ENCODE measurements around the gene UBN2. TPM values are rescaled to one million over a fixed set of nuclear protein-coding genes. Genes with fewer than 3 reads are reported as not detected.

Gene UBN2
- total RNA-seq, 2 experiments from 2014 or later: 7.0 to 7.6 TPM

GRCh38 chr7:139294241-139294640 lies 63.2 kb downstream of the UBN2 start:
- H3K4me3 Mint-ChIP-seq: no peak overlapping the region
- POLR2A ChIA-PET: no interaction called here

GRCh38 chr7:139294951-139295575 lies 64.0 kb downstream of the UBN2 start:
- POLR2A ChIA-PET: no interaction called here
- H3K4me3 Mint-ChIP-seq: no peak overlapping the region
- no peak for TF ChIP-seq CTCF (IDR thresholded peaks at IDR 0.05)
- CTCF ChIA-PET: interaction anchor here (1.1 kb wide), 1 partner anchor 277 kb away, joined by 3 read pairs; no protein-coding TSS in a partner anchor
- no peak for ATAC-seq
- H3K36me3 Mint-ChIP-seq (ENCODE audit: low read depth): peaks cover 10% of the 10 kb centered on the region
- intact Hi-C loops (cut with micrococcal nuclease): no loop called here
- H3K9me3 Mint-ChIP-seq: no peaks in the 10 kb centered on the region
- no peaks in the 10 kb centered on the region for H3K27me3 Mint-ChIP-seq
- H3K4me1 Mint-ChIP-seq (ENCODE audit: low read depth): peaks cover 3% of the 10 kb centered on the region
- no peak overlapping the region for H3K27ac Mint-ChIP-seq
- DNase-seq: no peak

More at GRCh38 chr7:139294241-139294640, 63.2 kb downstream of the UBN2 start:
- H3K36me3 Mint-ChIP-seq (ENCODE audit: low read depth): peaks cover 10% of the 10 kb centered on the region
- peaks cover 3% of the 10 kb centered on the region for H3K4me1 Mint-ChIP-seq (ENCODE audit: low read depth)
- H3K9me3 Mint-ChIP-seq: no peaks in the 10 kb centered on the region
- no peaks in the 10 kb centered on the region for H3K27me3 Mint-ChIP-seq
- H3K27ac Mint-ChIP-seq: no peak overlapping the region
- intact Hi-C loops (cut with micrococcal nuclease): no loop called here
- ATAC-seq (no peak), DNase-seq (no peak)
- CTCF ChIA-PET: interaction anchor here (1.1 kb wide), 1 partner anchor 276 kb away, joined by 3 read pairs; no protein-coding TSS in a partner anchor
- no peak for TF ChIP-seq CTCF (IDR thresholded peaks at IDR 0.05)

- CTCF ChIA-PET: no interaction called here
- ATAC-seq: no peak
- no peak for TF ChIP-seq CTCF (IDR thresholded peaks at IDR 0.05)
- Mint-ChIP-seq H3K9me3 (no peaks in the 10 kb centered on the region), H3K27me3 (no peaks in the 10 kb centered on the region), H3K4me1 (ENCODE audit: low read depth) (peaks cover under 1% of the 10 kb centered on the region), H3K4me3 (no peak overlapping the region), H3K27ac (no peak overlapping the region), H3K36me3 (ENCODE audit: low read depth) (peaks cover 10% of the 10 kb centered on the region)
- POLR2A ChIA-PET: no interaction called here
- intact Hi-C loops (cut with micrococcal nuclease): no loop called here
- no peak for DNase-seq
Measured at GRCh38 chr7:139297795-139298194, 66.8 kb downstream of the UBN2 start.

- no peak for TF ChIP-seq CTCF (IDR thresholded peaks at IDR 0.05)
- intact Hi-C loops (cut with micrococcal nuclease): no loop called here
- CTCF ChIA-PET: interaction anchor here (0.7 kb wide), 1 partner anchor 11 kb away, joined by 3 read pairs; no protein-coding TSS in a partner anchor
- H3K36me3 Mint-ChIP-seq (ENCODE audit: low read depth): peaks cover 10% of the 10 kb centered on the region
- H3K27me3 Mint-ChIP-seq: no peaks in the 10 kb centered on the region
- no peak overlapping the region for H3K27ac Mint-ChIP-seq
- no peak for ATAC-seq
- H3K4me1 Mint-ChIP-seq (ENCODE audit: low read depth): no peaks in the 10 kb centered on the region
- no peak for DNase-seq
- no peaks in the 10 kb centered on the region for H3K9me3 Mint-ChIP-seq
- no peak overlapping the region for H3K4me3 Mint-ChIP-seq
- POLR2A ChIA-PET: no interaction called here
Measured at GRCh38 chr7:139299296-139299695, 68.3 kb downstream of the UBN2 start.

- H3K27me3 Mint-ChIP-seq: no peaks in the 10 kb centered on the region
- intact Hi-C loops (cut with micrococcal nuclease): no loop called here
- no peak overlapping the region for H3K4me3 Mint-ChIP-seq
- H3K9me3 Mint-ChIP-seq: no peaks in the 10 kb centered on the region
- DNase-seq (no peak), ATAC-seq (no peak)
- ChIA-PET POLR2A (no interaction called here), CTCF (no interaction called here)
- TF ChIP-seq CTCF (IDR thresholded peaks at IDR 0.05): no peak
- no peaks in the 10 kb centered on the region for H3K4me1 Mint-ChIP-seq (ENCODE audit: low read depth)
- H3K36me3 Mint-ChIP-seq (ENCODE audit: low read depth): peaks cover 8% of the 10 kb centered on the region
- H3K27ac Mint-ChIP-seq: no peak overlapping the region
Measured at GRCh38 chr7:139300390-139300789, 69.4 kb downstream of the UBN2 start.

All from activated CD8-positive, alpha-beta T cell treated with anti-CD3 and anti-CD28 coated beads for 36 hours (primary cell).